WTC11 (cell line): ENCODE data around the gene BBS9.

Experiments used
- ESRRA ChIP-seq: sonication (generic); formaldehyde crosslinking; IDR thresholded peaks from 2 replicates; pipeline ENCODE4 v1.8.1; 2022; ENCODE audit warnings: mild to moderate bottlenecking, missing genetic modification reagents, borderline replicate concordance
- FOXJ3 ChIP-seq: sonication (generic); formaldehyde crosslinking; IDR thresholded peaks from 2 replicates; pipeline ENCODE4 v1.9.0; 2021; ENCODE audit warnings: missing genetic modification reagents, mild to moderate bottlenecking, borderline replicate concordance
- GABPB1 ChIP-seq: sonication (generic); formaldehyde crosslinking; IDR thresholded peaks from 2 replicates; pipeline ENCODE4 v1.8.1; 2023; ENCODE audit warnings: mild to moderate bottlenecking, missing genetic modification reagents
- JUN ChIP-seq: sonication (generic); formaldehyde crosslinking; IDR thresholded peaks from 2 replicates; pipeline ENCODE4 v1.8.0; 2023; ENCODE audit warnings: mild to moderate bottlenecking, missing genetic modification reagents
- NR3C1 ChIP-seq: sonication (generic); formaldehyde crosslinking; conservative IDR thresholded peaks from 2 replicates; pipeline ENCODE4 v1.8.1; 2023; ENCODE audit warnings: low read depth, mild to moderate bottlenecking, missing genetic modification reagents
- TF ChIP-seq, protein P1 (sequence below): fragments of 200-600 bp; IDR thresholded peaks from 2 replicates; pipeline ENCODE4 v1.8.0; 2022; ENCODE audit warnings: antibody characterized with exemption
- TF ChIP-seq, protein P2 (sequence below): sonication (generic); formaldehyde crosslinking; IDR thresholded peaks from 2 replicates; pipeline ENCODE4 v1.8.1; 2022; ENCODE audit warnings: missing genetic modification reagents, borderline replicate concordance
- TF ChIP-seq, protein P3 (sequence below): sonication (generic); formaldehyde crosslinking; IDR thresholded peaks from 2 replicates; pipeline ENCODE4 v1.8.0; 2022; ENCODE audit warnings: mild to moderate bottlenecking, missing genetic modification reagents
- TF ChIP-seq, protein P4 (sequence below): sonication (generic); formaldehyde crosslinking; IDR thresholded peaks from 2 replicates; pipeline ENCODE4 v1.8.1; 2023; ENCODE audit warnings: mild to moderate bottlenecking, missing genetic modification reagents, borderline replicate concordance
- TF ChIP-seq, protein P5 (sequence below): sonication (generic); formaldehyde crosslinking; conservative IDR thresholded peaks from 2 replicates; pipeline ENCODE4 v1.8.1; 2022; ENCODE audit warnings: mild to moderate bottlenecking, missing genetic modification reagents
- TF ChIP-seq, protein P6 (sequence below): sonication (generic); formaldehyde crosslinking; IDR thresholded peaks from 2 replicates; pipeline ENCODE4 v1.8.1; 2022; ENCODE audit warnings: low read depth, missing genetic modification reagents, borderline replicate concordance

DNA sequence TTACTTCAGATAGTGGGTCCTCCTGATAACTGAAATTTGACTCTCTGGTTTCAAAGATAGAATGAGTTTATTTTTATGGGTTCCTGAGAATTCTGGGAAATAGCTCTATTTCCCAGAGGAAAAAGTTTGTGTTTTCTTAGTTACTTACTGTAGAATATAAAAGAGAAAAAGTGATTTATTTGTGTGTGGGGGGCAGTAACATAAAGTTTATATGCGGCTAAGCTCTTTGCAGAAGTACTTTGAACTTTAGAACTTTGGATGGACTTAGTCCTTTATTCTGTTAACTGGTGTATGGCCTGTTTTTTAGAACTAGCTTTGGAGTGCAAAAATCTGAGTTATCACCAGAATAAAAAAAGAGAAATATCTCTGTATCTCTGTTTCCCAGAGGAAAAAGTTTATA, 157.1 kb downstream of the BBS9 start:
- TF ChIP-seq FOXJ3 (CRISPR knock-in tag) = no peak
- TF ChIP-seq, protein P1, sequence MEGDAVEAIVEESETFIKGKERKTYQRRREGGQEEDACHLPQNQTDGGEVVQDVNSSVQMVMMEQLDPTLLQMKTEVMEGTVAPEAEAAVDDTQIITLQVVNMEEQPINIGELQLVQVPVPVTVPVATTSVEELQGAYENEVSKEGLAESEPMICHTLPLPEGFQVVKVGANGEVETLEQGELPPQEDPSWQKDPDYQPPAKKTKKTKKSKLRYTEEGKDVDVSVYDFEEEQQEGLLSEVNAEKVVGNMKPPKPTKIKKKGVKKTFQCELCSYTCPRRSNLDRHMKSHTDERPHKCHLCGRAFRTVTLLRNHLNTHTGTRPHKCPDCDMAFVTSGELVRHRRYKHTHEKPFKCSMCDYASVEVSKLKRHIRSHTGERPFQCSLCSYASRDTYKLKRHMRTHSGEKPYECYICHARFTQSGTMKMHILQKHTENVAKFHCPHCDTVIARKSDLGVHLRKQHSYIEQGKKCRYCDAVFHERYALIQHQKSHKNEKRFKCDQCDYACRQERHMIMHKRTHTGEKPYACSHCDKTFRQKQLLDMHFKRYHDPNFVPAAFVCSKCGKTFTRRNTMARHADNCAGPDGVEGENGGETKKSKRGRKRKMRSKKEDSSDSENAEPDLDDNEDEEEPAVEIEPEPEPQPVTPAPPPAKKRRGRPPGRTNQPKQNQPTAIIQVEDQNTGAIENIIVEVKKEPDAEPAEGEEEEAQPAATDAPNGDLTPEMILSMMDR = no peak
- TF ChIP-seq, protein P2, sequence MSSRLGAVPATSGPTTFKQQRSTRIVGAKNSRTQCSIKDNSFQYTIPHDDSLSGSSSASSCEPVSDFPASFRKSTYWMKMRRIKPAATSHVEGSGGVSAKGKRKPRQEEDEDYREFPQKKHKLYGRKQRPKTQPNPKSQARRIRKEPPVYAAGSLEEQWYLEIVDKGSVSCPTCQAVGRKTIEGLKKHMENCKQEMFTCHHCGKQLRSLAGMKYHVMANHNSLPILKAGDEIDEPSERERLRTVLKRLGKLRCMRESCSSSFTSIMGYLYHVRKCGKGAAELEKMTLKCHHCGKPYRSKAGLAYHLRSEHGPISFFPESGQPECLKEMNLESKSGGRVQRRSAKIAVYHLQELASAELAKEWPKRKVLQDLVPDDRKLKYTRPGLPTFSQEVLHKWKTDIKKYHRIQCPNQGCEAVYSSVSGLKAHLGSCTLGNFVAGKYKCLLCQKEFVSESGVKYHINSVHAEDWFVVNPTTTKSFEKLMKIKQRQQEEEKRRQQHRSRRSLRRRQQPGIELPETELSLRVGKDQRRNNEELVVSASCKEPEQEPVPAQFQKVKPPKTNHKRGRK = no peak
- TF ChIP-seq, protein P3, sequence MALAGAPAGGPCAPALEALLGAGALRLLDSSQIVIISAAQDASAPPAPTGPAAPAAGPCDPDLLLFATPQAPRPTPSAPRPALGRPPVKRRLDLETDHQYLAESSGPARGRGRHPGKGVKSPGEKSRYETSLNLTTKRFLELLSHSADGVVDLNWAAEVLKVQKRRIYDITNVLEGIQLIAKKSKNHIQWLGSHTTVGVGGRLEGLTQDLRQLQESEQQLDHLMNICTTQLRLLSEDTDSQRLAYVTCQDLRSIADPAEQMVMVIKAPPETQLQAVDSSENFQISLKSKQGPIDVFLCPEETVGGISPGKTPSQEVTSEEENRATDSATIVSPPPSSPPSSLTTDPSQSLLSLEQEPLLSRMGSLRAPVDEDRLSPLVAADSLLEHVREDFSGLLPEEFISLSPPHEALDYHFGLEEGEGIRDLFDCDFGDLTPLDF (CRISPR knock-in tag) = no peak
- no peak for TF ChIP-seq ESRRA (CRISPR knock-in tag)
- no peak for TF ChIP-seq GABPB1 (CRISPR knock-in tag)
- no peak for TF ChIP-seq JUN
- TF ChIP-seq, protein P4, sequence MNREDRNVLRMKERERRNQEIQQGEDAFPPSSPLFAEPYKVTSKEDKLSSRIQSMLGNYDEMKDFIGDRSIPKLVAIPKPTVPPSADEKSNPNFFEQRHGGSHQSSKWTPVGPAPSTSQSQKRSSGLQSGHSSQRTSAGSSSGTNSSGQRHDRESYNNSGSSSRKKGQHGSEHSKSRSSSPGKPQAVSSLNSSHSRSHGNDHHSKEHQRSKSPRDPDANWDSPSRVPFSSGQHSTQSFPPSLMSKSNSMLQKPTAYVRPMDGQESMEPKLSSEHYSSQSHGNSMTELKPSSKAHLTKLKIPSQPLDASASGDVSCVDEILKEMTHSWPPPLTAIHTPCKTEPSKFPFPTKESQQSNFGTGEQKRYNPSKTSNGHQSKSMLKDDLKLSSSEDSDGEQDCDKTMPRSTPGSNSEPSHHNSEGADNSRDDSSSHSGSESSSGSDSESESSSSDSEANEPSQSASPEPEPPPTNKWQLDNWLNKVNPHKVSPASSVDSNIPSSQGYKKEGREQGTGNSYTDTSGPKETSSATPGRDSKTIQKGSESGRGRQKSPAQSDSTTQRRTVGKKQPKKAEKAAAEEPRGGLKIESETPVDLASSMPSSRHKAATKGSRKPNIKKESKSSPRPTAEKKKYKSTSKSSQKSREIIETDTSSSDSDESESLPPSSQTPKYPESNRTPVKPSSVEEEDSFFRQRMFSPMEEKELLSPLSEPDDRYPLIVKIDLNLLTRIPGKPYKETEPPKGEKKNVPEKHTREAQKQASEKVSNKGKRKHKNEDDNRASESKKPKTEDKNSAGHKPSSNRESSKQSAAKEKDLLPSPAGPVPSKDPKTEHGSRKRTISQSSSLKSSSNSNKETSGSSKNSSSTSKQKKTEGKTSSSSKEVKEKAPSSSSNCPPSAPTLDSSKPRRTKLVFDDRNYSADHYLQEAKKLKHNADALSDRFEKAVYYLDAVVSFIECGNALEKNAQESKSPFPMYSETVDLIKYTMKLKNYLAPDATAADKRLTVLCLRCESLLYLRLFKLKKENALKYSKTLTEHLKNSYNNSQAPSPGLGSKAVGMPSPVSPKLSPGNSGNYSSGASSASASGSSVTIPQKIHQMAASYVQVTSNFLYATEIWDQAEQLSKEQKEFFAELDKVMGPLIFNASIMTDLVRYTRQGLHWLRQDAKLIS (CRISPR knock-in tag) = no peak
- TF ChIP-seq, protein P5, sequence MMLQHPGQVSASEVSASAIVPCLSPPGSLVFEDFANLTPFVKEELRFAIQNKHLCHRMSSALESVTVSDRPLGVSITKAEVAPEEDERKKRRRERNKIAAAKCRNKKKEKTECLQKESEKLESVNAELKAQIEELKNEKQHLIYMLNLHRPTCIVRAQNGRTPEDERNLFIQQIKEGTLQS = no peak
- TF ChIP-seq, protein P6, sequence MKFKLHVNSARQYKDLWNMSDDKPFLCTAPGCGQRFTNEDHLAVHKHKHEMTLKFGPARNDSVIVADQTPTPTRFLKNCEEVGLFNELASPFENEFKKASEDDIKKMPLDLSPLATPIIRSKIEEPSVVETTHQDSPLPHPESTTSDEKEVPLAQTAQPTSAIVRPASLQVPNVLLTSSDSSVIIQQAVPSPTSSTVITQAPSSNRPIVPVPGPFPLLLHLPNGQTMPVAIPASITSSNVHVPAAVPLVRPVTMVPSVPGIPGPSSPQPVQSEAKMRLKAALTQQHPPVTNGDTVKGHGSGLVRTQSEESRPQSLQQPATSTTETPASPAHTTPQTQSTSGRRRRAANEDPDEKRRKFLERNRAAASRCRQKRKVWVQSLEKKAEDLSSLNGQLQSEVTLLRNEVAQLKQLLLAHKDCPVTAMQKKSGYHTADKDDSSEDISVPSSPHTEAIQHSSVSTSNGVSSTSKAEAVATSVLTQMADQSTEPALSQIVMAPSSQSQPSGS = no peak
- TF ChIP-seq NR3C1 (CRISPR knock-in tag) = no peak
